MM.1S (cell line): ENCODE data around the gene CHRNE.
A peak's percentile ranks its signal among the peaks of the same experiment; 100 is the strongest.

ENCODE experiments used
- DNase-seq: peaks from one replicate; pipeline ENCODE4 v3.0.0-alpha.2; 2015
- H2AFZ ChIP-seq: fragments of 300-600 bp; sonication (generic); 2 replicates; pipeline ENCODE4 v1.6.0; 2016; ENCODE audit warnings: antibody characterized with exemption, low read length
- H3F3A ChIP-seq: fragments of 300-600 bp; sonication (generic); 2 replicates; pipeline ENCODE4 v1.6.1; 2016; ENCODE audit warnings: mild to moderate bottlenecking, antibody characterized with exemption, low read length, moderate library complexity, mixed read lengths; ENCODE audit not compliant: insufficient read depth
- H3K27ac ChIP-seq: fragments of 300-600 bp; sonication (generic); 2 replicates; pipeline ENCODE4 v1.5.1; 2016; ENCODE audit warnings: mild to moderate bottlenecking, low read length
- H3K27me3 ChIP-seq: fragments of 300-600 bp; sonication (generic); replicated peaks from 2 replicates; pipeline ENCODE4 v1.6.0; 2016; ENCODE audit warnings: low read length; ENCODE audit not compliant: insufficient read depth
- H3K36me3 ChIP-seq: fragments of 300-600 bp; sonication (generic); replicated peaks from 2 replicates; pipeline ENCODE4 v1.6.1; 2016; ENCODE audit warnings: mild to moderate bottlenecking, low read length, mixed read lengths; ENCODE audit not compliant: insufficient read depth
- H3K4me1 ChIP-seq: fragments of 300-600 bp; sonication (generic); 2 replicates; pipeline ENCODE4 v1.6.1; 2016; ENCODE audit warnings: low read length, mixed read lengths
- H3K4me2 ChIP-seq: fragments of 300-600 bp; sonication (generic); 2 replicates; pipeline ENCODE4 v1.6.0; 2016; ENCODE audit warnings: low read depth, low read length
- H3K4me3 ChIP-seq: fragments of 300-600 bp; sonication (generic); 2 replicates; pipeline ENCODE4 v1.5.1; 2016; ENCODE audit warnings: low read length, mixed read lengths
- H3K79me2 ChIP-seq: fragments of 300-600 bp; sonication (generic); 2 replicates; pipeline ENCODE4 v1.6.1; 2016; ENCODE audit warnings: mixed run types, low read length, mixed read lengths
- H3K9ac ChIP-seq: fragments of 300-600 bp; sonication (generic); 2 replicates; pipeline ENCODE4 v1.6.1; 2016; ENCODE audit warnings: low read length, mixed read lengths
- H3K9me2 ChIP-seq: fragments of 300-600 bp; sonication (generic); replicated peaks from 2 replicates; pipeline ENCODE4 v1.6.1; 2016; ENCODE audit warnings: mild to moderate bottlenecking, low read length, mixed read lengths; ENCODE audit not compliant: insufficient read depth
- H3K9me3 ChIP-seq: fragments of 300-600 bp; sonication (generic); replicated peaks from 2 replicates; pipeline ENCODE4 v1.6.1; 2016; ENCODE audit warnings: mild to moderate bottlenecking, low read length, mixed read lengths; ENCODE audit not compliant: insufficient read depth
- H4K20me1 ChIP-seq: fragments of 300-600 bp; sonication (generic); 2 replicates; pipeline ENCODE4 v1.6.1; 2016; ENCODE audit warnings: mild to moderate bottlenecking, low read length, moderate library complexity, mixed read lengths; ENCODE audit not compliant: insufficient read depth
- CTCF ChIP-seq: fragments of 300-600 bp; sonication (generic); IDR thresholded peaks from 2 replicates; pipeline ENCODE4 v1.5.1; 2016; ENCODE audit warnings: antibody characterized with exemption, low read length, mixed read lengths
- EZH2 ChIP-seq: fragments of 300-600 bp; sonication (generic); optimal IDR thresholded peaks from 2 replicates; pipeline ENCODE3; 2017; ENCODE audit warnings: low read depth, mild to moderate bottlenecking, antibody characterized with exemption, low read length, mixed read lengths
- EZH2phosphoT487 ChIP-seq: fragments of 300-600 bp; sonication (generic); IDR thresholded peaks from 2 replicates; pipeline ENCODE4 v1.6.1; 2018; ENCODE audit warnings: antibody characterized with exemption, low read length

The CHRNE gene

GRCh38 chr17:4948166-4948930 lies 45.5 kb upstream of the CHRNE start, which contains the start of gene PFN1:
PFN1 (minus strand) TSS chr17:4948530; CDS start chr17:4948394, 136 bp downstream.
- peaks cover 63% of the 10 kb centered on the region for H3F3A ChIP-seq
- peaks cover 40% of the 10 kb centered on the region for H3K4me1 ChIP-seq
- peak; percentile 89 for DNase-seq

GRCh38 chr17:4947411-4948165 lies 44.7 kb upstream of the CHRNE start:
- Histone ChIP-seq H3K27ac (peak overlapping the region; percentile 100), H3K9me2 (no peaks in the 10 kb centered on the region), H3K27me3 (no peaks in the 10 kb centered on the region), H2AFZ (0 out of 2 replicates have a peak overlapping the region, but pooled peaks have one; percentile 19), H3K4me2 (peak overlapping the region; percentile 95), H3F3A (peaks cover 71% of the 10 kb centered on the region), H3K4me3 (peak overlapping the region; percentile 99), H3K9me3 (no peaks in the 10 kb centered on the region), H3K4me1 (peaks cover 43% of the 10 kb centered on the region), H3K36me3 (no peaks in the 10 kb centered on the region), H4K20me1 (peaks cover 28% of the 10 kb centered on the region), H3K79me2 (peaks cover 63% of the 10 kb centered on the region), H3K9ac (peak overlapping the region; percentile 99)
- TF ChIP-seq EZH2phosphoT487 (no peak), EZH2 (no peak), CTCF (no peak)
- DNase-seq = peak; percentile 59

More at GRCh38 chr17:4948166-4948930, 45.5 kb upstream of the CHRNE start, which contains the start of gene PFN1:
- Histone ChIP-seq H3K27ac (peak within 1 kb of the TSS; percentile 100), H4K20me1 (peaks cover 28% of the 10 kb centered on the region), H3K4me2 (peak within 1 kb of the TSS; percentile 94), H2AFZ (peak within 1 kb of the TSS; percentile 74), H3K9ac (peak within 1 kb of the TSS; percentile 99), H3K4me3 (peak within 1 kb of the TSS; percentile 99), H3K36me3 (no peaks in the 10 kb centered on the region), H3K27me3 (no peaks in the 10 kb centered on the region), H3K79me2 (peaks cover 55% of the 10 kb centered on the region), H3K9me3 (no peaks in the 10 kb centered on the region), H3K9me2 (no peaks in the 10 kb centered on the region)
- TF ChIP-seq EZH2 = no peak
- no peak for TF ChIP-seq CTCF
- TF ChIP-seq EZH2phosphoT487 = no peak

- no peak for DNase-seq
- peak overlapping the region; percentile 99 for H3K9ac ChIP-seq
Observed at GRCh38 chr17:4947010-4947410, 44.1 kb upstream of the CHRNE start.

More at GRCh38 chr17:4947010-4947410, 44.1 kb upstream of the CHRNE start:
- H4K20me1 ChIP-seq = peaks cover 28% of the 10 kb centered on the region
- no peaks in the 10 kb centered on the region for H3K9me3 ChIP-seq
- H2AFZ ChIP-seq = no peak overlapping the region
- peak overlapping the region; percentile 95 for H3K4me2 ChIP-seq
- H3K9me2 ChIP-seq = no peaks in the 10 kb centered on the region
- H3K36me3 ChIP-seq = no peaks in the 10 kb centered on the region
- peaks cover 48% of the 10 kb centered on the region for H3K4me1 ChIP-seq
- H3K79me2 ChIP-seq = peaks cover 69% of the 10 kb centered on the region
- peaks cover 75% of the 10 kb centered on the region for H3F3A ChIP-seq
- TF ChIP-seq EZH2phosphoT487 = no peak
- H3K4me3 ChIP-seq = peak overlapping the region; percentile 99
- H3K27me3 ChIP-seq = no peaks in the 10 kb centered on the region
- peak overlapping the region; percentile 54 for H3K27ac ChIP-seq
